Smooth muscle cell (in vitro differentiated cells): Measurements from ENCODE around the gene BCORL1. TPM values are rescaled to one million over a fixed set of nuclear protein-coding genes. Genes with fewer than 3 reads are reported as not detected.

Source experiments
- DNase-seq: peaks from one replicate; lab custom pipeline; 2025; ENCODE audit not compliant: unreplicated experiment; lab: John Stamatoyannopoulos, UW
- H2AFZ ChIP-seq: fragments of 200-600 bp; sonication (generic); 2 replicates; pipeline ENCODE4 v1.6.0; 2016; ENCODE audit warnings: antibody characterized with exemption, low read depth, mild to moderate bottlenecking
- H3F3A ChIP-seq: fragments of 200-600 bp; sonication (generic); 2 replicates; pipeline ENCODE4 v1.6.0; 2017; ENCODE audit warnings: antibody characterized with exemption, low read depth
- H3K27ac ChIP-seq: fragments of 200-600 bp; sonication (generic); 2 replicates; pipeline ENCODE4 v1.5.1; 2016; ENCODE audit warnings: low read depth, mild to moderate bottlenecking
- H3K27me3 ChIP-seq: fragments of 200-600 bp; sonication (generic); 2 replicates; pipeline ENCODE4 v1.6.1; 2016; ENCODE audit warnings: low read depth, mild to moderate bottlenecking
- H3K36me3 ChIP-seq: fragments of 200-600 bp; sonication (generic); 2 replicates; pipeline ENCODE4 v1.5.1; 2016; ENCODE audit warnings: low read depth
- H3K4me1 ChIP-seq: fragments of 200-600 bp; sonication (generic); 2 replicates; pipeline ENCODE4 v1.5.1; 2016; ENCODE audit warnings: low read depth
- H3K4me2 ChIP-seq: fragments of 200-600 bp; sonication (generic); 2 replicates; pipeline ENCODE4 v1.6.0; 2016; ENCODE audit warnings: mild to moderate bottlenecking
- H3K4me3 ChIP-seq: fragments of 200-600 bp; sonication (generic); 2 replicates; pipeline ENCODE4 v1.5.1; 2016; ENCODE audit warnings: mild to moderate bottlenecking
- H3K79me2 ChIP-seq: fragments of 200-600 bp; sonication (generic); 2 replicates; pipeline ENCODE4 v1.6.0; 2016; ENCODE audit warnings: low read depth, mild to moderate bottlenecking
- H3K9ac ChIP-seq: fragments of 200-600 bp; sonication (generic); 2 replicates; pipeline ENCODE4 v1.6.0; 2016; ENCODE audit warnings: low read depth
- H3K9me3 ChIP-seq: fragments of 200-600 bp; sonication (generic); replicated peaks from 2 replicates; pipeline ENCODE4 v1.5.1; 2016; ENCODE audit warnings: low read depth
- H4K20me1 ChIP-seq: fragments of 200-600 bp; sonication (generic); 2 replicates; pipeline ENCODE4 v1.6.0; 2016; ENCODE audit warnings: low read depth
- WGBS: methylation state at CpG from one replicate; pipeline ENCODE4 v1.1.7; 2016; ENCODE audit warnings: low lambda C conversion rate; 5-methylcytosine and 5-hydroxymethylcytosine counted together
- polyA plus RNA-seq: library from polyadenylated mRNA; unstranded; fragments of >200 nt; fragmentation: Nextera tagmentation; extraction: Ambion mirVana; gene quantifications from 2 replicates; pipeline ENCODE4 v1.2.1, GENCODE V29; 2016
- total RNA-seq: library from RNA; depleted of rRNA; stranded (reverse); fragments of >200 nt; gene quantifications from 2 replicates; pipeline ENCODE4 v1.2.3, GENCODE V29; 2014
- TF ChIP-seq, protein P1 (sequence below): fragments of 200-600 bp; sonication (generic); IDR thresholded peaks from 2 replicates; pipeline ENCODE4 v1.5.1; 2017; ENCODE audit warnings: borderline replicate concordance, mild to moderate bottlenecking, antibody characterized with exemption; ENCODE audit not compliant: insufficient read depth, poor library complexity, severe bottlenecking

BCORL1 gene
- total and polyA plus RNA-seq, 2 experiments from 2014 or later: 3.0 to 8.0 TPM

- H2AFZ ChIP-seq: no peak overlapping the region
- H3K4me2 ChIP-seq: no peak overlapping the region
- H3K36me3 ChIP-seq: no peaks in the 10 kb centered on the region
- H3K9me3 ChIP-seq: peaks cover 2% of the 10 kb centered on the region
- TF ChIP-seq, protein P1, sequence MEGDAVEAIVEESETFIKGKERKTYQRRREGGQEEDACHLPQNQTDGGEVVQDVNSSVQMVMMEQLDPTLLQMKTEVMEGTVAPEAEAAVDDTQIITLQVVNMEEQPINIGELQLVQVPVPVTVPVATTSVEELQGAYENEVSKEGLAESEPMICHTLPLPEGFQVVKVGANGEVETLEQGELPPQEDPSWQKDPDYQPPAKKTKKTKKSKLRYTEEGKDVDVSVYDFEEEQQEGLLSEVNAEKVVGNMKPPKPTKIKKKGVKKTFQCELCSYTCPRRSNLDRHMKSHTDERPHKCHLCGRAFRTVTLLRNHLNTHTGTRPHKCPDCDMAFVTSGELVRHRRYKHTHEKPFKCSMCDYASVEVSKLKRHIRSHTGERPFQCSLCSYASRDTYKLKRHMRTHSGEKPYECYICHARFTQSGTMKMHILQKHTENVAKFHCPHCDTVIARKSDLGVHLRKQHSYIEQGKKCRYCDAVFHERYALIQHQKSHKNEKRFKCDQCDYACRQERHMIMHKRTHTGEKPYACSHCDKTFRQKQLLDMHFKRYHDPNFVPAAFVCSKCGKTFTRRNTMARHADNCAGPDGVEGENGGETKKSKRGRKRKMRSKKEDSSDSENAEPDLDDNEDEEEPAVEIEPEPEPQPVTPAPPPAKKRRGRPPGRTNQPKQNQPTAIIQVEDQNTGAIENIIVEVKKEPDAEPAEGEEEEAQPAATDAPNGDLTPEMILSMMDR: no peak
- no peaks in the 10 kb centered on the region for H3K4me1 ChIP-seq
- H3F3A ChIP-seq: no peaks in the 10 kb centered on the region
- H3K79me2 ChIP-seq: no peaks in the 10 kb centered on the region
- whole genome bisulfite sequencing: 83% methylated on average over 13 of the region's 13 CpGs
- H4K20me1 ChIP-seq: peaks cover 14% of the 10 kb centered on the region
- H3K27me3 ChIP-seq: no peaks in the 10 kb centered on the region
- no peak overlapping the region for H3K27ac ChIP-seq
- H3K4me3 ChIP-seq: no peak overlapping the region
- H3K9ac ChIP-seq: no peak overlapping the region
- DNase-seq: no peak
Measured at GRCh38 chrX:130005089-130005807, 22.8 kb downstream of the BCORL1 start.

DNA sequence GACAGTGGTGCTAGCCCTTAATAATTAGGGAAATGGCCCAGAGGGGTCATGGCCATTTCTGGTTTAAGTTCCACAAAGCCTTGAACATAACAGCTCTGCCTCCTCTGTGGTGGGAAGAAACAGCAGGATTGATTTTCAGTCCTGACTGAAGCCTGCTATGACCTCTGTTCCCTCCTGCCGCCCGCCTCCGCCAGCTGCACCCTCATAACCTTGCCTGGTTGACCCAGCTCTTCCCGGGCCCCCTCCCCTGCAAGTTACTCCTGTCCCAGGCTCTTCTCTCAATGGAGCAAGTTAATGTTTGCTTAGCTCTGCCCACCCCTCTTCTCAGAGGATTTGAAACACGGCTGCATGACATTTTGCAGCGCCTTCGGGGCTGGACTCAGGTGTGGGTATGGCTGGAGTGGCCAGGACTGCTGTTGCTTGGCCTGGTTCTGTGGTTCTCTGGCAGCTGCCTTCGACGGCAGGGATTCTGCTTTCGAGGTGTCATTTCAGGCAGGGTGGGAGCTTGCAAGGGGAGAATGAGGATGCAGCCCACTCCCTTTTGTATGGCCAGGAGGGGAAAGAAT, 27.3 kb downstream of the BCORL1 start:
- Histone ChIP-seq H3F3A (no peaks in the 10 kb centered on the region), H3K27ac (no peak overlapping the region), H2AFZ (no peak overlapping the region), H3K4me3 (no peak overlapping the region), H3K4me2 (no peak overlapping the region), H3K79me2 (no peaks in the 10 kb centered on the region), H4K20me1 (no peaks in the 10 kb centered on the region), H3K9me3 (peaks cover 2% of the 10 kb centered on the region), H3K27me3 (no peaks in the 10 kb centered on the region), H3K4me1 (no peaks in the 10 kb centered on the region), H3K9ac (no peak overlapping the region), H3K36me3 (no peaks in the 10 kb centered on the region)
- TF ChIP-seq, protein P1: no peak
- 88% methylated on average over 10 of the region's 10 CpGs for WGBS
- DNase-seq: no peak

DNA sequence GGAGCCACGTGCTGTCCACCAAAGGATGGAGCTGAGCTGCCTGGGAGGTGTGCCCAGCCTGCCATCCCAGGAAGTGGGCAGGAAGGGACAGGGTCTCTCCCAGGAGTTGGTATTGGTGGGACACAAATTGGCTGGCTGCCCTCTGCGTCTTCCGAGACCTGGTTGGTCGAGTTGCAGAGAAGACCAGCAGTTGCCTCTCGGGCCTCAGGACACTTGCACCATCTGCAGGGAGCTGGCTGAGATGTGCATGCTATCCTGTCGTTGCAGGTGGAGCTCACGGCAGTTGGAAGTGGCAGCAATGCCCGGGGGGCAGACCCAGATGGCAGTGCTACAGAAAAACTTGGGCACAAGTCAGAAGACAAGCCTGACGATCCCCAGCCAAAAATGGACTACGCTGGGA, 30.2 kb downstream of the BCORL1 start:
- Histone ChIP-seq H4K20me1 (no peaks in the 10 kb centered on the region), H3K9ac (no peak overlapping the region), H3K27me3 (no peaks in the 10 kb centered on the region), H3F3A (no peaks in the 10 kb centered on the region), H3K79me2 (no peaks in the 10 kb centered on the region), H3K4me3 (no peak overlapping the region), H3K4me1 (no peaks in the 10 kb centered on the region), H2AFZ (no peak overlapping the region), H3K4me2 (no peak overlapping the region), H3K9me3 (peaks cover 2% of the 10 kb centered on the region), H3K27ac (no peak overlapping the region), H3K36me3 (no peaks in the 10 kb centered on the region)
- WGBS: 81% methylated on average over 9 of the region's 10 CpGs
- DNase-seq: no peak
- TF ChIP-seq, protein P1: no peak
